C1 segment of cervical spinal cord (tissue), 14 donors: ENCODE data around the gene MGRN1.
A peak's percentile ranks its signal among the peaks of the same experiment; 100 is the strongest.

Experiments used
- DNase-seq, 14 donors: peaks; one replicate each; lab custom pipeline; 2025; lab: John Stamatoyannopoulos, UW

Gene MGRN1

DNA sequence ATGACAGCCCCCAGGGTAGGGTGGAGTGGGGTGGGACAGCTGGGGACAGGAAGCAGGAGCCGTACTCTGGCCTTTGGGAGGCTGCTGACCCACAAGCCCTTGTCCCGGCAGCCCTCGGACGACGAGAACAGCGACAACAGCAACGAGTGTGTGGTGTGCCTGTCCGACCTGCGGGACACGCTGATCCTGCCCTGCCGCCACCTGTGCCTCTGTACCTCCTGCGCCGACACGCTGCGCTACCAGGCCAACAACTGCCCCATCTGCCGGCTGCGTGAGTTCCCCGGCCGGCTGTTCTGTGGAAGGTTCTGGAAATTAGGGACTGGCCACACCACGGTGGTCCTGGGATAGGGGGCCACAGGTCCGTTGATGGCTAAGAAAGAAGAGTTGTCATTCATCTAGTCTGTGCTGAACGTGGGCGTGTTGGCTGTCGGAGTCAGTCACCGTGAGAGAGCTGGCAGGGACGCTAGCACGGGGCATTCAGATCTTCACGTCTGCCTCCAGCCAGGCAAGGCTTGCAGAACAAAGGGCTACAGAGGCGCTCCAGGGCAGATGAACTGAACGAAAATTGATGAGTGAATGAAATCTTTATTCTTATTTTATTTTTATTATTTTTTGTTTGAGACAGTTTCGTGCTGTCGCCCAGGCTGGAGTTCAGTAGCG is 48.9 kb downstream of the MGRN1 start:
- peak in 7 of 14 donors; percentile 10 to 82 (median 19) for DNase-seq

DNA sequence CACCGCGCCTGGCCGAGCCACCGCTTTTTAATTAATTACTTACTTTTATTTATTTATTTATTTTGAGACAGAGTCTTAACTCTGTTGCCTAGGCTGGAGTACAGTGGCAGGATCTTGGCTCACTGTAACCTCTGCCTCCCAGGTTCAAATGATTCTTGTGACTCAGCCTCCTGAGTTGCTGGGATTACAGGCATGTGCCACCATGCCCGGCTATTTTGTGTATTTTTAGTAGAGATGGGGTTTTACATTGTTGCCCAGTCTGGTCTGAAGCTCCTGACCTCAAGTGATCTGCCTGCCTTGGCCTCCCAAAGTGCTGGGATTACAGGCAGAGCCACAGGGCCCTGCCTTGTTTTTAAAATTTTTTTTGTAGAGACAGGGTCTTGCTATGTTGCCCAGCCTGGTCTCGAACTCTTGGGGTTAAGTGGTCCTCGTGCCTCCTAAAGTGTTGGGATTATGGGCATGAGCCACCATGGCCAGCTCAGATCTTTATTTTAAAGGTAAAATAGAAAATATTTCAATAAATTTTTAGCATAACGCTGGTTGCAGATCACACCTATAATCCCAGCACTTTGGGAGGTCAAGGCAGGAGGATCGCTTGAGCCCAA is 50.4 kb downstream of the MGRN1 start:
- no peak for DNase-seq

DNA sequence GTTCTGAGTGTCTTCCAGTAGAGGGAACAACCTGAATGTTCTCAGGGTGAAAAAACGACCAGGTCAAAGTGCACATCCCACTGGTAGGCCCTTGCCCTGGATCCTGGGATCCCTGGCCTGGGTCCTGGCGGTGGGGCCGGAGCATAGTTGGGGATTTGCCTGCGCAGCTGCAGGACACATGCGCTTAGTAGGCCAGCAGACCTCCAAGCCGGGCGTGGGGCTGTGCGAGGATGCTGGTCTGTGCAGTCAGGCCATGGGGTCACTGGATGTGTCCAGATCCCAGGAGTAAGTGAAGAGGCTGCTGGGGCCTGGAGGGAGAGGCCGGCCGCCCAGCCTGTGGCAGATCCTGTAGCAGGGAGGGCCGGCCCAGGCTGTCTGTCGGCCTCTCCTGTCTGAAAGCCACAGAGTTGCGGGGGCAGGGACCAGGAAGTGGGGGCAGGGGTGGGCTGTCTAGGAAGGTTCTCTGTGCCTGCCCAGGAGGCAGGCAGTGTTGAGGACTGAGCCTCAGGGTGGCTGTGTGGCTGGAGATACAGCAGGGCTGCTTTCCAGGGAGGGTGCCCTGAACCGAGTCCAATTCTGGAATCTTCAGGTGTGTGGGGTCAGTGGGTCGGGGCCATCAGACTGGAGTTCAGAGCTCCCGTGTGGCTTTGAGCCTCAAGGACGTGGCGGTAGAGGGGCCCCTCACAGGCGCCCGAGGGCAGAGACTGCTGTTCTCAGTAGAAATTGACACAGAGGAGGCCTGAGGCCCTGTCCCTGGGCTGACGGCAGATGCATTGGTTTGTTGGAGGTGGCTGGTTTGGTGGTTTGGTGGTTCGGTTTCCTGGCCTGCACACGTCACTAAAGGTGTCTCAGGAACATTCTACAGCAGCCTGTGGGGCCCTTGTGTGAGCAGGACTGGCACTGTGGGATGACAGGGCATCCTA is 51.5 kb downstream of the MGRN1 start:
- DNase-seq: peak in 1 of 14 donors; percentile 24

DNA sequence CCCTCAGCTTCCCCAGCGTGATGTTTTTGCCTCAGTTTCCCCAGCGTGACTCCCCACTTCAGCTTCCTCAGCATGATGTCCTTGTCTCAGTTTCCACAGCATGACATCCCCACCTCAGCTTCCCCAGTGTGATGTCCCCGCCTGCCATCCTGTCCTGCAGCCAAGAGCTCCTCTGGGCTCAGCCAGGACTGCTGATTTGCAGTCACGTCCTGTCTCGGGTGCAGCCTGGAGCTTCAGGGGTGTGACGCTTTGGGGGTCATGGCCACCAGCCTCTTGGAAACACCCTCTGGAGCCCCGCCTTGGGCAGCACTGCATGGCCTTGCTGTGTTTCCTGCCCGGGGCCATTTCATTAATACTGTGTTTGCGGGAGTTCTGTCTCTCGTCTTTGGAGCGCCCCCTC is 52.2 kb downstream of the MGRN1 start:
- DNase-seq: no peak

DNA sequence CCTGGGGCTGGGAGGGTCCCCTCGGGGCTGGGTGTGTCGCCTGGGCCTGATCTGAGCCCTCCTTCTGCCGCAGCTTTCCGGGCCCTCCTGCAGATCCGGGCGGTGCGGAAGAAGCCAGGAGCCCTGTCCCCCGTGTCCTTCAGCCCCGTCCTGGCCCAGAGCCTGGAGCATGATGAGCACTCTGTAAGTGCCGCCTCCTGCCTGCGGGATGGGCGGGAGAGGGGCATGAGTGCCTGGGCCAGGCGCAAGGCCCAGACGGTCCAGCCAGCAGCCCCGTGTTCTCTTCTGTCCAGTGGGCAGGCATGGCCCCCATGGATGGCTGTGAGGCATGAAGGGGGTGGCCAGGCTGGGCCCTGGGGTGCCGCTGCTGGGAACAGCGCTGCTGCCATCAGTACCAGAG is 52.8 kb downstream of the MGRN1 start:
- peak in 6 of 14 donors; percentile 16 to 62 (median 40) for DNase-seq

DNA sequence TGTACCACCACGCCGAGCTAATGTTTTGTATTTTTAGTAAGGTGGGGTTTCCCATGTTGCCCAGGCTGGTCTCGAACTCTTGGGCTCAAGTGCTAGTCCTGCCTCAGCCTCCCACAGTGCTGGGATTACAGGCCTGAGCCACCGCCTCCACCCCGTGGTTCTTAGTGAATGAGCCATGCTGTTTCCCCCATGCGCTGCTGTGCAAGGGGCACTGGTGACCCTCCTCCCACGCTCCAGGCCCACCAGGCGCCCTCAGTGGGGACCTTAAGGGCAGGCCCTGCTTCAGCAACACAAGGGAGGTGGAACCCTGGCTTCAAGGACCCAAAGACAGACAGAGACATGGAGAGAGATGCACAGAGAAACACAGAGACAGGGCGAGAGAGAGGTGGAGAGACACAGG is 53.4 kb downstream of the MGRN1 start:
- DNase-seq: no peak

DNA sequence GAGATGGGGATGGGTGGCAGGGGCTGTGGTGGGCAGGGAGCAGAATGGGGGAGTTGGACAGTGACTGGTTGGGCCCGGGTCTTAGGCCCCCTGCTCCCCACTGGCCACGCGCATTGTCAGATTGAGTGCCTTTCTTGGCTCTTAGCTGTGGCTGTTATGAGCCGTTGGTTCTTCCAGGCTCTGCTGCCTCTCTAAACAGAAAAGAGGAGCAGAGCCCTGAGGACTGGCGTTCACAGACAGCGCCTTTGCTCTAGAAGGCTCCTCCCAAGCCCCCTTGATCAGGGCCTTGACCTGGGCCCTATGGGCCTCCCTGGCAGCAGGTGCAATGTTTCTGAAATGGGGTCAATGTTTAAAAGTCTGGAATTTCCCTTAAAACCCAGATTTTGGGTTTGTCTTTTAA is 54.0 kb downstream of the MGRN1 start:
- DNase-seq: no peak

DNA sequence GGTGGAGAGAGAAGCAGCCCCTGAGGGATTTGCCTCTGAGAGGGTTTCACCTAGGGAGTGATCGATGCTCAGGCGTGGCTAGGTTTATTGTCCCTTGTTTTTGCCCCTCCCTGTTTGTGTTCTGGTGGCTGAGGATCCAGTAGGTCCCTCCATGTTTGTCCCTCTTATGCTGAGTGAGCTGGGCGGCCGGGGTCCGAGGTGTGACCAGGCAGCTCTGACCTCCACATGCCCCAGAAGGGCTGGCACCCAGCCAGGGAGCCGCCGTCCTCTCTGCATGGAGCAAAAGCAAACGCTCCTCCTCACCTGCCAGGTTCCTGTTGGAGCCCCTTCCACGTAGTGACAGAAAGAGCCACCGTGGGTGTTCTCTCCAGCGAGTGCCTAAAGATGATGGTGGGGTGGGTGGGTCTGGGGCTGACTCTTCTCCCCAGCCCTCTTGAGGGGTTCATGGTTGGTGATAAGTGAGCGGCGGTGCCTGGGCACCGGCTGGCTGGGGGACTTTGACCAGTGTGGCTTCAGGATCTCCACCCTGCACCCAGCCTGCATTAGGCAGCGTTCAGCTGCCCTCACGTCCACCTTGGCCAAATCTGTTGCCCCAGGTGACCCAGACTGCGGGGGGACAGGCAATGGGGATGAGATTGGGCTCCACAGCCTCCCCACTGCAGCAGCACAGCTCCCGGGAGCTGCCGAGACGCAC is 54.7 kb downstream of the MGRN1 start:
- peak in 1 of 14 donors; percentile 22 for DNase-seq

DNA sequence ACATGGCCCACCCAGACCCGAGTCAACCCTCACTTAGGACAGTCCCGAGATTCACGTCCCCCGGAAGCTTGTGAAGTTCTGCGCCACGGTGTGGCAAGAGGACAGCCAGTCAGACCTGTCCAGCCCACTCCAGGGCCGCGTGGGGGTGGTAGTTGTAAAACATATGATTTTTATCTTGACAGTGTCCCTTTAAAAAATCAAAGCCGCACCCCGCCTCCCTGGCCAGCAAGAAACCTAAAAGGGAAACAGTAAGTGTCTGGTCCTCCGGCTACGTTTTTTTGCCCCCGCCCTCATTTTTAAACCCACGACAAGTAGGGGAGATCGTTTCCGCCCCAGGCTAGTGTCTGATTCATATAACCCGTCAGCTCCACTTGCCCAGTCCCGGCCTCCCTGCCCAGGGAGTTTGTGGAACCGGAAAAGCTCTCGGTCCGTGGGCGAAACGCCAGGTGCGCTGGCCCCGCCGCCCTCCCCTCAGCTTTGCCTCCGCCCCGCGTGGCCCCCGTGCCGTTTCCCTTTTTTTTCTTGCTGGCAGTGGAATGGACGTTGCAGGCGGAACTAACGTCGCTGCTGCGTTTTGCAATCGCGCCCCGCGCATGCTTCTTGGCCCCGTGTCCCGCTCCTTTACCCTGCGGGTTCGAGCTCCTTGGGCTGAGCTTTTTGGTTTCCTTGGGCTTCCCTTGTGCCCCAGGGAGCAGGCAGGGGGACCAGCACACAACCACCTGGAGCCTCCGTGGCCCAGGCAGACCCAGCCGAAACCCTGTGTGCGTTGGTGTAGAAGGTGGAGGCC is 55.4 kb downstream of the MGRN1 start:
- peak in 9 of 14 donors; percentile 31 to 79 (median 43) for DNase-seq

DNA sequence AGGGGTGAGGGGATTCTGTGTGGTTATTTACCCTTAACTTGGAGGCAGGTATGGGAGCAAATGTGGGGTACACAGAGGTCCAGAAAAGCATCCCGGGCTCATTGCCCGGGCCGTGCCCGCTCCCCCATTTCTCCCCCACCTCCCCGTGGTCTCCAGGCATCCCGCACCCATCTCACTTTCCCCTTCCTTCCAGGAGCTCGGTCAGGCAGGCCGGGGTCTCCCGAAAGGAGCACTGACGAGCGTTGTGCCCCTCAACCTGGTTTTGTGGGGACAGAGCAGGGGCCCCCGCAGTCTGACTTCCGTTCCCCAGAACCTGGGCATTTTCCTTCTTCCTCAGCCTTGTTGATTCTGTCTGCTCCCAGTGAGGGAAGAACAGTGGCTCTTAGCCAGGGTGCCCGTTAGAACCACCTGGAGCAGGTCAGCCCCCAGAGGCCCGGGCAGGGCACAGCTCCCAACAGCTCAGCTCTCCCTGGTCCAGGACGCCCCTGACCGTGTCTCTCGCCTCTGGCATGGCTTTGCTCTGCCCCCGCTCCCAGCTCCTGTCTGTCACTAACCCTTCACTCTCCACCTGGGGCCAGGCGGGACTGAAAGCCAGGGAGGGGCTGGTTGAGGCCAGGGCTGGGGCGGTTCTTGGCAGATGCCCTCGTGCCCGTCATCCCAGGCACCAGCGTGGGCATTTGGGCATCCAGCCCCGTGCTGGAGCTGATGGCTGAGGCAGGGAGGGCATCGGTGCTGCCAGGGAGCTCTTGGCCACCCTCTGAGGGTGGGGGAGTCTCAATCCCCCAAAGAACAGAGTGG is 56.2 kb downstream of the MGRN1 start:
- DNase-seq: peak in 3 of 14 donors; percentile 16 to 90 (median 25)

DNA sequence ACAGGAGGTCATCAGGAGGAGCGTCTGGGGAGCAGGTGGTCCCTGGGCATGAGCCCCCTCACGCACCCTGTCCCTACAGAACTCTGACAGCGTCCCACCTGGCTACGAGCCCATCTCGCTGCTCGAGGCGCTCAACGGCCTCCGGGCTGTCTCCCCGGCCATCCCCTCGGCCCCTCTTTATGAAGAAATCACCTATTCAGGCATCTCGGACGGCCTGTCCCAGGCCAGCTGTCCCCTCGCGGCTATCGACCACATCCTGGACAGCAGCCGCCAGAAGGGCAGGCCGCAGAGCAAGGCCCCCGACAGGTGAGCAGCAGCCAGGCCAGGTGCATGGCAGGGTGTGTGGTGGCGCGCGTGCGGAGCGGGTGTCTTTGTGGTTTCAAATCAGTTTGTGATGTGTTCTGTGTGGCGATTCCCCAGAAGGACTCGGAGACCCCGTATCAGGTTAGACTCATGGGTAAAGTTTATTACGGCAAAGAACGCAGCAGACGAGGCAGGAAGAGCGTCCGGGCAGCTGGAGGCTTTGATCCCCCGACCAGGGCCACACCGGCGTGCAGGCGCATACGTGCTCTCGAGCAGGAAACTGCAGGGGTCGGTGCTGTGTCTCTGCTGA is 57.0 kb downstream of the MGRN1 start:
- DNase-seq: peak in 1 of 14 donors; percentile 62

DNA sequence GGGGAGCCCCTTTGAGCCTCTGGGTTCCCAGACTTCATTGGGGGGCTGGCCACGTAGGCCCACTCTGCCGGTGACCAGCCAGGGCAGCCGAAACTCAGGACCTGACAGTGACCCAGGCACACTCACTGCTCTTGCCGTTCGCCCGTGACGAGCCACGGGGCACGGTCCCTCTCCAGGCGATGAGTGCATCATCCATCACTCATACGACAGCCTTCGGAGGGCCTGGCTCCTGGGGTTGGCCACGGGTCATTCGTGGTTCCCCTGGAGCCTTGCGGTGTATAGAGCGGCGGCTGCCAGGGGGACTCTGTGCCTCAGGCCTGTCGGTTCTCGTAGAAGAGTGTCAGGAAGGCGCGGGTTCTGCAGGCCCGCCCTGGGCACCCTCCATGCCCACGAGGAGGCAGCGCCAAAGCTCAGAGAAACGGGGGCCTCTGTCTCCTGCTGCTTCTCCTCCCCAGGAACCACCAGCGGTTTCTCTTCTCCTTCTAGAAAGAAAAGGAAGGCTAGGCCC is 57.5 kb downstream of the MGRN1 start:
- no peak for DNase-seq

DNA sequence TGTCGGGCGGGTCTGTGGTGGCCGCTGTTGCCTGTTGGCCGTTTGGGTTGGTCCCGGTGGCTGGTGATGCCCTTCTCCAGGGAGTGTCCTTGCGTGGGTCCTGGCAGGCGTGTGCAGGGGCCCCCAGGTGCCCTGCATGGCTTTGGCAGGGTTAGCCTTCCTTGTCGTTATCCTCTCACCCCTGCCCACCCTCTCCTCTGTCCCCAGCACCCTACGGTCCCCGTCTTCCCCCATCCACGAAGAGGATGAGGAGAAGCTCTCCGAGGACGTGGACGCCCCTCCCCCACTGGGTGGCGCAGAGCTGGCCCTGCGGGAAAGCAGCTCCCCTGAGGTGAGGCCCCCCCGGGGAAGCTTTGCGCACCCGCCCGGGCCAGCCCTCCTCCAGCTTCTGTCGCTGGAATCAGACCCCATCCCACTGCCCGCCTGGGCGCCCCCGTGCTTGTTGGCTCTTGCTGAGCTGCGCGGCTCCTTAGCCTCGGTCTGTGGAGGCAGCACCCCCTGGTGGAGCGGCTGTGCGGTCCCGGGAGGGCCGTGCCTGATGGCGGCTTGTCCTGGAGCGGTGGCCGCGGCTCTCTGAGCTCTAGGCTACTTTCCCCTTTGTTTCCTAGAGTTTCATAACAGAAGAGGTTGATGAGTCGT is 58.1 kb downstream of the MGRN1 start:
- DNase-seq: peak in 10 of 14 donors; percentile 18 to 64 (median 41)

DNA sequence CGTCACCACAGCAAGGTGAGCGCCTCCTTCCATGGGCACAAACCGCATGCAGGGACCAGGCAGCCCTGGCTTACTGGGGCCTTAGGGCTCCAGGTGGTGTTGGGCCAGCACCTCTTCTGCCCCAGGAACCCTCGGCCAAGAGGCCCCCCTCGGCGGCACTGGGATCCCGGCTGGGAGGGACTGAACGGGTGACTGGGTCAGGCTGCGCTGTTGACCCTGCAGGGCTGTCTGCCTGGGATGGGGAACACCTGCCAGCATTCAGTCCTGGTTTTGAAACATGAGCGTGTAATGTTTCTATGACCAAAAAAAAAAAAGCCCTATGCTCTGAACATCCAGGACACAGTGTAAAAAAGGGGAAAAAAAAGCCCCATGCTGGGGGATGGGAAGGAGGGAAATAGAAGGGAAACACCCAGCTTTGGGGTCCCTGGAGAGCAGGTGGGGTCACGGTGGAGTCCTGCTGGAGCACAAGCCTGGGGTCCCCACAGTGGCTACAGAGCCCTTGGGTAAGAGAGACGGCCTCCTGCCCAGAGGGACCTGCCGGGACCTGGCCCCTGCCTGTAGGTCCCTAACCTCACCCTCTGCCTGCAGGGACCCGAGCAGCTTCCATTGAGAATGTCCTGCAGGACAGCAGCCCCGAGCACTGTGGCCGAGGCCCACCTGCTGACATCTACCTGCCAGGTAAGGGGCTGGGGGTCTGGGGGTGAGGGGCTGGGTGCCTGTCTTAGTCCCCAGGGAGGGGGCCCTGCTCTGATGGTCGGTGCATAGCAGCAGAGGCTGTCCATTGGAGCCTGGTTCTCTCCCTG is 58.8 kb downstream of the MGRN1 start:
- DNase-seq: no peak

DNA sequence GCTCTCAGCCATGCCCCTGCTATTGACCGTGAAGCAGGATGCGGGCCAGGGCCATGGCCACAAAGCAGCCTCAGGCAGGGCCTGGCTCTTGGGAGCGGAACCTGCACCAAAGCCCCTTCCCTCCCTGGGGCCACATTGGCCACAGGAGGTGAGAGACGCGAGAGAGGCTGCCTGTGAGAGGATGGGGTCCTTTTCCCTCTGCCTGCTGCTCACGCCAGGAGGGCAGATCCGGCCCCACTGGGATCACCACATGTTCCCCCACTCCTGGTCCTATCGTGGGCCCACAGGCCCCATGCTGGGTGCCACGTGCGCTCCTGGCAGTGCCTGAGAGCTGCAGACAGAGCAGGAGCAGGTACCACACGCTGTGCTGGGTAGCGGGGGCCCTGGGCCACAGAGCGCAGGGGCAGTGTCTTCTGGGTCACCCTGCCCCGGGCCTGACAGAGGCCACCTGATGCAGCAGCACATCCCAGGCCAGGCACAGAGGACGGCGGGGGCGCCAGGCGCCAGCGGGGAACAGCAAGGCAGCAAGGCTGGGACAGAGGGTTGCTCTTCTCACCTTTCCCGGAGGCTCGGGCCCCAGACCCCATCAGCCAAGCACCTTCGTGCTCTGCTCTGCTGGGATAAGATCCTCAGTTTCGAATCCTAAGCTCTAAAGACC is 59.6 kb downstream of the MGRN1 start:
- DNase-seq: peak in 1 of 14 donors; percentile 21

DNA sequence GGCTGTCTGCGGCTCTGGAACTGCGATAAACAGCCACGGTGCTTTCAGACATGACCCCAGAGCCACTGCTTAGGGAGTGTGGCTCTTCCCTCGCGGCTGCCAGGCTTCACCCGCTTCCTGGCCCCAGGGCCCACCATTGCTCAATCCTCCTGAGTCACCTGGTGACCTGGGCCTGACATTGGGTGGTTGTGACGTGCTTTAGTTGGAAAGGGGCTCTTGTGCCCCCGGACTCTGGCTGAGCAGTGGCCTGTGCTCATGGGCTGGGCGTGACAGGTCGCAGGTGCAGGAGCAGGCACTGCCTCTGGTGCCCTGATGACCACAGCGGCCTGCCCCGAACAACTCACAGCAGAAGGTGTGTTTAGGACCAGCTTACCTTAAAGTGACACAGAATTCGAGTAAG is 60.1 kb downstream of the MGRN1 start:
- DNase-seq: no peak

DNA sequence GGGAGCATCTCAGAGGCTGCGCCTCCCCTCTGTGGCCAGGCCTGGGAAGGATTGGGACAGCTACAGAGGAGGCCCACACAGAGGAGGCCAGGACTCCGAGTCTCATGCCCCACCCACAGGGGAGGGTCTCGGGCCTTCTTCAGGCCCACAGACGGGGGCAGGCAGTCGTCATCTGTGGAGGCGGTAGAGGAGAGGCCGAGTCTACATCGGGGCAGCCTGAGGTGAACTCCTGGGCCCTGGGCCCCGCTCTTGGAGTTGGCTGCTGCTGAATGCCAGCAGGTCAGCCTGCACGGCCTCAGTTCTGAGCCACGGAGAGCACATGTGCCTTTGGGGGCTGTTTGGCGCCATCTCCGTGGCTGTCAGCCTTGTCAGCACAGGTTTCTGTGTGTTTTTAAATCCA is 60.7 kb downstream of the MGRN1 start:
- DNase-seq: peak in 1 of 14 donors; percentile 44
